HEK293 (cell line): ENCODE data around the gene CNTNAP5.

Experiments used
- KLF7 ChIP-seq: fragments of 450-650 bp; formaldehyde crosslinking; IDR thresholded peaks from 2 replicates; pipeline ENCODE4 v1.5.1; 2016; ENCODE audit warnings: missing biosample characterization, missing genetic modification characterization, borderline replicate concordance
- SCRT2 ChIP-seq: fragments of 450-650 bp; formaldehyde crosslinking; IDR thresholded peaks from 2 replicates; pipeline ENCODE4 v1.5.1; 2016; ENCODE audit warnings: missing biosample characterization, missing genetic modification characterization
- ZEB2 ChIP-seq: fragments of 450-650 bp; formaldehyde crosslinking; IDR thresholded peaks from 2 replicates; pipeline ENCODE4 v1.5.1; 2016; ENCODE audit warnings: missing biosample characterization, missing genetic modification characterization
- ZNF223 ChIP-seq: fragments of 450-650 bp; formaldehyde crosslinking; IDR thresholded peaks from 2 replicates; pipeline ENCODE4 v1.5.1; 2016; ENCODE audit warnings: missing biosample characterization, missing genetic modification characterization
- ZNF335 ChIP-seq: fragments of 450-650 bp; formaldehyde crosslinking; conservative IDR thresholded peaks from 2 replicates; pipeline ENCODE4 v1.5.1; 2016; ENCODE audit warnings: missing biosample characterization, missing genetic modification characterization
- TF ChIP-seq, protein P1 (sequence below): fragments of 450-650 bp; formaldehyde crosslinking; IDR thresholded peaks from 2 replicates; pipeline ENCODE4 v1.5.1; 2016; ENCODE audit warnings: missing biosample characterization, missing genetic modification characterization
- TF ChIP-seq, protein P2 (sequence below): fragments of 450-650 bp; formaldehyde crosslinking; optimal IDR thresholded peaks from 2 replicates; pipeline ENCODE3; 2016; ENCODE audit warnings: missing biosample characterization, mild to moderate bottlenecking, missing genetic modification characterization
- TF ChIP-seq, protein P3 (sequence below): fragments of 450-650 bp; formaldehyde crosslinking; IDR thresholded peaks from 2 replicates; pipeline ENCODE4 v1.5.1; 2016; ENCODE audit warnings: missing biosample characterization, missing genetic modification characterization, low read depth
- TF ChIP-seq, protein P4 (sequence below): fragments of 450-650 bp; formaldehyde crosslinking; IDR thresholded peaks from 2 replicates; pipeline ENCODE4 v1.5.1; 2016; ENCODE audit warnings: missing biosample characterization, missing genetic modification characterization
- TF ChIP-seq, protein P5 (sequence below): fragments of 450-650 bp; formaldehyde crosslinking; IDR thresholded peaks from 2 replicates; pipeline ENCODE4 v1.5.1; 2016; ENCODE audit warnings: missing biosample characterization, missing genetic modification characterization

DNA sequence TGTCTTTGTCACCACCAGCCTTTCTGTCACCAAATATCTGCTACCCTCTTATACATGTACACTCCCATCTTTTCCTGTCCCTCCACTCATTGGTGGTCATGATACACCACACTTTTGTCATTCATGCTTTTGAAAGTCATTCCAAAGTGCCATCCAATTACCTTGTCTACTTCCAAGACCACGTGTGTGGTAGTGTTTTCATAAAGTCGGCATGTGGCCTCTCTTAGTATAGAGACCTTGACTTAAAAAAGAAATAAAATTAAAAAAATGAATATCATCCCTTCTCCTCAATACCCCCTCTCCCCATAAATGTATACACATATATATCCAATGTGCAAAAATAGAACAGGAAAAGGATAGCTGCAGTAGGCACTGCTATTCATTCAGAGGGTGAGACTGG, 271.4 kb downstream of the CNTNAP5 start:
- TF ChIP-seq, protein P1, sequence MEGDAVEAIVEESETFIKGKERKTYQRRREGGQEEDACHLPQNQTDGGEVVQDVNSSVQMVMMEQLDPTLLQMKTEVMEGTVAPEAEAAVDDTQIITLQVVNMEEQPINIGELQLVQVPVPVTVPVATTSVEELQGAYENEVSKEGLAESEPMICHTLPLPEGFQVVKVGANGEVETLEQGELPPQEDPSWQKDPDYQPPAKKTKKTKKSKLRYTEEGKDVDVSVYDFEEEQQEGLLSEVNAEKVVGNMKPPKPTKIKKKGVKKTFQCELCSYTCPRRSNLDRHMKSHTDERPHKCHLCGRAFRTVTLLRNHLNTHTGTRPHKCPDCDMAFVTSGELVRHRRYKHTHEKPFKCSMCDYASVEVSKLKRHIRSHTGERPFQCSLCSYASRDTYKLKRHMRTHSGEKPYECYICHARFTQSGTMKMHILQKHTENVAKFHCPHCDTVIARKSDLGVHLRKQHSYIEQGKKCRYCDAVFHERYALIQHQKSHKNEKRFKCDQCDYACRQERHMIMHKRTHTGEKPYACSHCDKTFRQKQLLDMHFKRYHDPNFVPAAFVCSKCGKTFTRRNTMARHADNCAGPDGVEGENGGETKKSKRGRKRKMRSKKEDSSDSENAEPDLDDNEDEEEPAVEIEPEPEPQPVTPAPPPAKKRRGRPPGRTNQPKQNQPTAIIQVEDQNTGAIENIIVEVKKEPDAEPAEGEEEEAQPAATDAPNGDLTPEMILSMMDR (tag by site-specific recombination): no peak
- TF ChIP-seq, protein P2, sequence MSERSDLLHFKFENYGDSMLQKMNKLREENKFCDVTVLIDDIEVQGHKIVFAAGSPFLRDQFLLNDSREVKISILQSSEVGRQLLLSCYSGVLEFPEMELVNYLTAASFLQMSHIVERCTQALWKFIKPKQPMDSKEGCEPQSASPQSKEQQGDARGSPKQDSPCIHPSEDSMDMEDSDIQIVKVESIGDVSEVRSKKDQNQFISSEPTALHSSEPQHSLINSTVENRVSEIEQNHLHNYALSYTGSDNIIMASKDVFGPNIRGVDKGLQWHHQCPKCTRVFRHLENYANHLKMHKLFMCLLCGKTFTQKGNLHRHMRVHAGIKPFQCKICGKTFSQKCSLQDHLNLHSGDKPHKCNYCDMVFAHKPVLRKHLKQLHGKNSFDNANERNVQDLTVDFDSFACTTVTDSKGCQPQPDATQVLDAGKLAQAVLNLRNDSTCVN: no peak
- TF ChIP-seq KLF7 (tag by site-specific recombination): no peak
- TF ChIP-seq, protein P3, sequence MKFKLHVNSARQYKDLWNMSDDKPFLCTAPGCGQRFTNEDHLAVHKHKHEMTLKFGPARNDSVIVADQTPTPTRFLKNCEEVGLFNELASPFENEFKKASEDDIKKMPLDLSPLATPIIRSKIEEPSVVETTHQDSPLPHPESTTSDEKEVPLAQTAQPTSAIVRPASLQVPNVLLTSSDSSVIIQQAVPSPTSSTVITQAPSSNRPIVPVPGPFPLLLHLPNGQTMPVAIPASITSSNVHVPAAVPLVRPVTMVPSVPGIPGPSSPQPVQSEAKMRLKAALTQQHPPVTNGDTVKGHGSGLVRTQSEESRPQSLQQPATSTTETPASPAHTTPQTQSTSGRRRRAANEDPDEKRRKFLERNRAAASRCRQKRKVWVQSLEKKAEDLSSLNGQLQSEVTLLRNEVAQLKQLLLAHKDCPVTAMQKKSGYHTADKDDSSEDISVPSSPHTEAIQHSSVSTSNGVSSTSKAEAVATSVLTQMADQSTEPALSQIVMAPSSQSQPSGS (tag by site-specific recombination): no peak
- TF ChIP-seq, protein P4, sequence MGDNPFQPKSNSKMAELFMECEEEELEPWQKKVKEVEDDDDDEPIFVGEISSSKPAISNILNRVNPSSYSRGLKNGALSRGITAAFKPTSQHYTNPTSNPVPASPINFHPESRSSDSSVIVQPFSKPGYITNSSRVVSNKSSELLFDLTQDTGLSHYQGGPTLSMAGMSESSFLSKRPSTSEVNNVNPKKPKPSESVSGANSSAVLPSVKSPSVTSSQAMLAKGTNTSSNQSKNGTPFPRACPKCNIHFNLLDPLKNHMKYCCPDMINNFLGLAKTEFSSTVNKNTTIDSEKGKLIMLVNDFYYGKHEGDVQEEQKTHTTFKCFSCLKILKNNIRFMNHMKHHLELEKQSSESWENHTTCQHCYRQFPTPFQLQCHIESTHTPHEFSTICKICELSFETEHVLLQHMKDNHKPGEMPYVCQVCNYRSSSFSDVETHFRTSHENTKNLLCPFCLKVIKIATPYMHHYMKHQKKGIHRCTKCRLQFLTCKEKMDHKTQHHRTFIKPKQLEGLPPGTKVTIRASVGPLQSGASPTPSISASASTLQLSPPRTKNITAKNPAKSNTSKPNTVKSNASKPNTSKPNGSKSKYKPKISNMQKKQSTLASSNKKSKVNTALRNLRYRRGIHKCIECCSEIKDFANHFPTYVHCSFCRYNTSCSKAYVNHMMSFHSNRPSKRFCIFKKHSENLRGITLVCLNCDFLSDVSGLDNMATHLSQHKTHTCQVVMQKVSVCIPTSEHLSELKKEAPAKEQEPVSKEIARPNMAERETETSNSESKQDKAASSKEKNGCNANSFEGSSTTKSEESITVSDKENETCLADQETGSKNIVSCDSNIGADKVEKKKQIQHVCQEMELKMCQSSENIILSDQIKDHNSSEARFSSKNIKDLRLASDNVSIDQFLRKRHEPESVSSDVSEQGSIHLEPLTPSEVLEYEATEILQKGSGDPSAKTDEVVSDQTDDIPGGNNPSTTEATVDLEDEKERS: no peak
- TF ChIP-seq, protein P5, sequence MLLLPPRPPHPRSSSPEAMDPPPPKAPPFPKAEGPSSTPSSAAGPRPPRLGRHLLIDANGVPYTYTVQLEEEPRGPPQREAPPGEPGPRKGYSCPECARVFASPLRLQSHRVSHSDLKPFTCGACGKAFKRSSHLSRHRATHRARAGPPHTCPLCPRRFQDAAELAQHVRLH: no peak
- TF ChIP-seq SCRT2: no peak
- TF ChIP-seq ZNF335 (tag by site-specific recombination): no peak
- TF ChIP-seq ZNF223 (tag by site-specific recombination): no peak
- TF ChIP-seq ZEB2 (tag by site-specific recombination): no peak
